K562 (cell line): ENCODE results near the gene POLD3. TPM values are rescaled to one million over a fixed set of nuclear protein-coding genes. Genes with fewer than 3 reads are reported as not detected.
A peak's percentile ranks its signal among the peaks of the same experiment; 100 is the strongest.

Experiments
- ATAC-seq: fragments of 200-7000 bp; cut with Tn5 transposase; 3 replicates; pipeline ENCODE4 v1.9.1; 2020; ENCODE audit warnings: moderate library complexity
- BruUV-seq: library from RNA; stranded (reverse); fragments of 400-500 nt; replicated peaks from 2 replicates; lab custom pipeline; 2021; lab: Mats Ljungman, UMichigan
- CTCF ChIA-PET: fragments of 300-600 bp; formaldehyde crosslinking; extraction: SDS; loops from one replicate; lab custom pipeline; 2021; ENCODE audit warnings: low intra/inter-chr PET ratio; lab: Yijun Ruan, JAX
- POLR2A ChIA-PET: fragments of 300-600, 350-650 bp; sonication (Branson Sonifier 250); formaldehyde crosslinking; extraction: SDS; loops from one replicate; lab custom pipeline; 2021; ENCODE audit warnings: antibody characterized with exemption, inconsistent platforms; lab: Yijun Ruan, JAX
- DNase-seq, 4 experiments: peaks; one replicate each; pipeline versions ENCODE4 v3.0.0 to v3.0.0-alpha.2; 2011 to 2018; ENCODE audit warnings: low spot score in 3 of 4, mixed read lengths in 3 of 4; ENCODE audit errors: extremely low read depth in 1 of 4
- FAIRE-seq: peaks from 2 replicates; lab custom pipeline; 2011; peaks lifted over from hg19 to GRCh38; lab: Jason Lieb, UNC
- H2AFZ ChIP-seq: 2 replicates; pipeline ENCODE4 v1.6.0; 2011; ENCODE audit warnings: low read depth, low read length, control low read depth, inconsistent platforms
- H3K27ac ChIP-seq: fragments of 200-600 bp; 3 replicates; pipeline ENCODE4 v1.8.0; 2011; ENCODE audit warnings: low read depth, mild to moderate bottlenecking, control low read depth, inconsistent platforms, low read length, moderate library complexity, mixed read lengths; ENCODE audit errors: extremely low read depth
- H3K27me3 ChIP-seq, 2 experiments: fragments of 300-600 bp in 1 of 2; 2 replicates in 1 of 2; 3 replicates in 1 of 2; pipeline versions ENCODE4 v1.6.0 to v1.8.0; 2011; ENCODE audit warnings: inconsistent platforms in 2 of 2, low read length in 2 of 2, mild to moderate bottlenecking in 1 of 2, mixed read lengths in 1 of 2, moderate library complexity in 1 of 2; ENCODE audit not compliant: control insufficient read depth in 2 of 2, insufficient read depth in 2 of 2
- H3K36me3 ChIP-seq: fragments of 300-600 bp; 3 replicates; pipeline ENCODE4 v1.8.0; 2011; ENCODE audit warnings: mild to moderate bottlenecking, low read length, inconsistent platforms; ENCODE audit not compliant: control insufficient read depth, insufficient read depth
- H3K4me1 ChIP-seq, 2 experiments: fragments of 200-600 bp in 1 of 2; replicated peaks in 1 of 2; 2 replicates in 1 of 2; 3 replicates in 1 of 2; pipeline versions ENCODE4 v1.5.1 to v1.8.0; 2011; ENCODE audit warnings: inconsistent platforms in 2 of 2, low read length in 2 of 2, mild to moderate bottlenecking in 1 of 2, mixed read lengths in 1 of 2, moderate library complexity in 1 of 2; ENCODE audit not compliant: control insufficient read depth in 2 of 2, insufficient read depth in 2 of 2
- H3K4me2 ChIP-seq: 2 replicates; pipeline ENCODE4 v1.6.1; 2011; ENCODE audit warnings: low read length, control low read depth, inconsistent platforms, mixed read lengths; ENCODE audit not compliant: insufficient read depth
- H3K4me3 ChIP-seq: fragments of 200-600 bp; sonication (generic), shearing (Covaris generic); 2 replicates; pipeline ENCODE4 v1.5.1; 2016; ENCODE audit warnings: control low read depth, inconsistent platforms
- H3K79me2 ChIP-seq: fragments of 200-600 bp; 3 replicates; pipeline ENCODE4 v1.8.0; 2011; ENCODE audit warnings: low read length, inconsistent platforms; ENCODE audit not compliant: control insufficient read depth, insufficient read depth
- H3K9ac ChIP-seq, 2 experiments: 2 replicates each; pipeline versions ENCODE4 v1.6.0 to v1.6.1; 2011; ENCODE audit warnings: low read depth in 2 of 2, low read length in 2 of 2, control low read depth in 1 of 2, inconsistent platforms in 1 of 2, mild to moderate bottlenecking in 1 of 2, mixed read lengths in 1 of 2; ENCODE audit not compliant: insufficient read depth in 1 of 2
- H3K9me1 ChIP-seq: one replicate; pipeline ENCODE4 v1.6.0; 2011; ENCODE audit warnings: inconsistent platforms, mild to moderate bottlenecking, low read length, moderate library complexity; ENCODE audit not compliant: control insufficient read depth, insufficient read depth
- H3K9me3 ChIP-seq: replicated peaks from 2 replicates; pipeline ENCODE4 v1.5.1; 2011; ENCODE audit warnings: low read depth, low read length, inconsistent platforms; ENCODE audit not compliant: control insufficient read depth, insufficient read depth
- H4K20me1 ChIP-seq: replicated peaks from 2 replicates; pipeline ENCODE4 v1.6.1; 2011; ENCODE audit warnings: low read length, inconsistent platforms, mixed read lengths; ENCODE audit not compliant: control insufficient read depth, insufficient read depth
- C11orf30 ChIP-seq: fragments of 450-650 bp; IDR thresholded peaks from 2 replicates; pipeline ENCODE4 v1.6.1; 2016; ENCODE audit warnings: low read depth, mild to moderate bottlenecking
- MAFG ChIP-seq: fragments of 450-650 bp; conservative IDR thresholded peaks from 2 replicates; pipeline ENCODE4 v1.6.1; 2016; ENCODE audit warnings: missing genetic modification characterization, missing compliant biosample characterization
- MECOM ChIP-seq: fragments of 250-450 bp; sonication (Bioruptor Pico); IDR thresholded peaks from 2 replicates; pipeline ENCODE4 v1.8.0; 2022; ENCODE audit warnings: inconsistent platforms
- ZNF280A ChIP-seq: fragments of 450-650 bp; IDR thresholded peaks from 2 replicates; pipeline ENCODE4 v1.6.1; 2018; ENCODE audit warnings: mild to moderate bottlenecking, low read depth; ENCODE audit not compliant: partially characterized antibody
- ZNF316 ChIP-seq: fragments of 450-650 bp; IDR thresholded peaks from 2 replicates; pipeline ENCODE4 v1.6.1; 2016
- WGBS: fragments of 100-300 bp; shearing (Covaris generic); methylation state at CpG from one replicate; pipeline ENCODE4 v1.1.6; 2016; ENCODE audit warnings: low coverage, mixed read lengths; ENCODE audit not compliant: insufficient coverage; ENCODE audit errors: missing lambda C conversion rate; 5-methylcytosine and 5-hydroxymethylcytosine counted together
- in situ Hi-C: fragments of 300-500 bp; cut with MboI; formaldehyde crosslinking; loops from 4 replicates; pipeline ENCODE4 v1.15.0; 2018; ENCODE audit warnings: inconsistent platforms, mixed read lengths
- intact Hi-C: fragments of 100-400 bp; cut with micrococcal nuclease; formaldehyde crosslinking; loops from 2 replicates; pipeline ENCODE4 v1.14.2; 2022
- polyA plus RNA-seq, 8 experiments: library from polyadenylated mRNA; depleted of rRNA in 4 of 8; stranded (reverse) in 5 of 8; unstranded in 3 of 8; fragments of >200 nt; fragmentation: Nextera tagmentation in 2 of 8; fragmentation: Illumina TruSeq in 1 of 8; extraction: Ambion mirVana in 2 of 8; extraction: Trizol in 1 of 8; gene quantifications; 2 replicates each; pipeline versions ENCODE4 v1.2.1 to v1.2.3, GENCODE V29; 2011 to 2014; ENCODE audit warnings: inconsistent platforms in 1 of 8, missing spikeins in 1 of 8
- total RNA-seq, 7 experiments: library from RNA; depleted of rRNA in 6 of 7; stranded (reverse); fragments of >200 nt in 6 of 7; fragmentation: Illumina TruSeq in 2 of 7; extraction: Trizol in 2 of 7; gene quantifications; 2 replicates each; pipeline versions ENCODE4 v1.2.1 to v1.2.3, GENCODE V29; 2011 to 2021; ENCODE audit warnings: low replicate concordance in 1 of 7
- TF ChIP-seq, protein P1 (sequence below), 2 experiments: IDR thresholded peaks; 2 replicates each; pipeline ENCODE4 v1.6.1; 2012; ENCODE audit warnings: improper control_type of control experiment in 2 of 2, low read depth in 2 of 2, low read length in 2 of 2, borderline replicate concordance in 1 of 2

Gene POLD3
- total and polyA plus RNA-seq, 9 of the 15 experiments (the other 6 are each of a cell fraction or from before 2014, with no cell fraction given), result 10.6 to 40.1 (median 24.6) TPM

DNA sequence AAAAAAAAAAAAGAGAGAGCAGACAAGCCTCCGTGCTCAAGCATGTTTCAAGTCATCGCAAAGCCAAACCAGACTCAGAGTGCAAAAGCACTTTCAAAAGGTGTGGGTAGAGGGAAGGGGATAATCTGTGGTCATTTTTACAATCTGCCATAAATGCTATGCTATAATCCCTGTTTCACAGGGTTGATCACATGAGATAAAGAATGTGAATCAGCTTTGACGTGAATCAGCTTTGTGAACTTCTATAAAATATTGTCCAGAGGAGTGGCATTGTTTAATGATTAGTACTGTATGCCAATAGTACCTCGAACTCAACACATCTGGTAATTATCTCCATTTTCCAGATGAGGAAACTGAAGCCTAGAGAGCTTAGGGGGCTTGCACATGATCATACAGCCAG, 20.0 kb upstream of the POLD3 start (continued):
- TF ChIP-seq, protein P1, sequence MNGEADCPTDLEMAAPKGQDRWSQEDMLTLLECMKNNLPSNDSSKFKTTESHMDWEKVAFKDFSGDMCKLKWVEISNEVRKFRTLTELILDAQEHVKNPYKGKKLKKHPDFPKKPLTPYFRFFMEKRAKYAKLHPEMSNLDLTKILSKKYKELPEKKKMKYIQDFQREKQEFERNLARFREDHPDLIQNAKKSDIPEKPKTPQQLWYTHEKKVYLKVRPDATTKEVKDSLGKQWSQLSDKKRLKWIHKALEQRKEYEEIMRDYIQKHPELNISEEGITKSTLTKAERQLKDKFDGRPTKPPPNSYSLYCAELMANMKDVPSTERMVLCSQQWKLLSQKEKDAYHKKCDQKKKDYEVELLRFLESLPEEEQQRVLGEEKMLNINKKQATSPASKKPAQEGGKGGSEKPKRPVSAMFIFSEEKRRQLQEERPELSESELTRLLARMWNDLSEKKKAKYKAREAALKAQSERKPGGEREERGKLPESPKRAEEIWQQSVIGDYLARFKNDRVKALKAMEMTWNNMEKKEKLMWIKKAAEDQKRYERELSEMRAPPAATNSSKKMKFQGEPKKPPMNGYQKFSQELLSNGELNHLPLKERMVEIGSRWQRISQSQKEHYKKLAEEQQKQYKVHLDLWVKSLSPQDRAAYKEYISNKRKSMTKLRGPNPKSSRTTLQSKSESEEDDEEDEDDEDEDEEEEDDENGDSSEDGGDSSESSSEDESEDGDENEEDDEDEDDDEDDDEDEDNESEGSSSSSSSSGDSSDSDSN (IDR thresholded peaks at IDR 0.05; ENCODE audit: borderline replicate concordance in 1 of 2, low read depth in 2 of 2, low read length in 2 of 2), result no peak
- TF ChIP-seq, all 486 proteins: peak for 0

- 3% methylated on average over 6 of the region's 6 CpGs for WGBS
- no peaks in the 10 kb centered on the region for H3K4me1 ChIP-seq
- H3K36me3 ChIP-seq, result no peaks in the 10 kb centered on the region
- H3K9ac ChIP-seq, result no peak overlapping the region
- ChIA-PET POLR2A (interaction anchor here (0.6 kb wide), 1 partner anchor 1855 kb away, joined by 3 read pairs; no protein-coding TSS in a partner anchor), CTCF (no interaction called here)
- intact Hi-C loops (loop anchor here (5.0 kb wide), 1 partner anchor 312 kb away; no protein-coding TSS in a partner anchor), in situ Hi-C loops (no loop called here)
- H3K79me2 ChIP-seq, result no peaks in the 10 kb centered on the region
- H3K4me2 ChIP-seq, result no peak overlapping the region
- no peak overlapping the region for H2AFZ ChIP-seq
- no peak for TF ChIP-seq ZNF280A
- TF ChIP-seq MAFG (tag), result peak; percentile 36
- TF ChIP-seq MECOM (CRISPR knock-in tag), result no peak
- TF ChIP-seq C11orf30, result peak; percentile 63; the same call in 1 of the 2 replicates
- peak; percentile 77 for TF ChIP-seq ZNF316
- FAIRE-seq, result no peak
- H3K9me1 ChIP-seq, result no peaks in the 10 kb centered on the region
- peaks cover 13 to 24% of the 10 kb centered on the region in 2 experiments for H3K27me3 ChIP-seq
- no peaks in the 10 kb centered on the region for H4K20me1 ChIP-seq
- no peak overlapping the region for H3K4me3 ChIP-seq
- H3K9me3 ChIP-seq, result no peaks in the 10 kb centered on the region
- BruUV-seq, result no TSS peak
- H3K27ac ChIP-seq, result no peak overlapping the region
- DNase-seq, result no peak
- no peak for ATAC-seq
Measured at GRCh38 chr11:74574563-74574962, 17.8 kb upstream of the POLD3 start.
